Measurements from ENCODE around the gene LRRC17. TPM values are rescaled to one million over a fixed set of nuclear protein-coding genes. Genes with fewer than 3 reads are reported as not detected.

The LRRC17 gene
- total and polyA plus RNA-seq, 12 donors, result 1.5 to 26.3 (median 3.3) TPM

GRCh38 chr7:102994567-102994966, 81.8 kb downstream of the LRRC17 start:
- Histone ChIP-seq H3K4me3 (no peak overlapping the region), H3K4me1 (replicated peaks in 1 of 2) (peaks cover 14 to 43% of the 10 kb centered on the region in 2 donors), H3K36me3 (replicated peaks in 1 of 2) (no peaks in the 10 kb centered on the region), H3K9me3 (replicated peaks in 1 of 3) (no peaks in the 10 kb centered on the region), H3K27ac (no peak overlapping the region), H3K27me3 (no peaks in the 10 kb centered on the region)
- intact Hi-C loops (cut with DNase I), result no loop called here
- TF ChIP-seq CTCF (IDR thresholded peaks at IDR 0.05), result no peak
- TF ChIP-seq POLR2A (IDR thresholded peaks at IDR 0.05), result no peak
- no peak for DNase-seq
- WGBS, 4 donors, result 86 to 93% (median 90%) methylated on average over 3 of the region's 3 CpGs

Other genes starting within 250 kb of the LRRC17 start
- gene POLR2J2, start 241.3 kb upstream of the LRRC17 start, total RNA-seq, result 1 to 10 TPM in 7 of 9 donors, under 1 TPM in 1, not detected in 1; 0.55 to 8.6 (median 3.0) TPM
- 1 to 10 TPM; 3.9 to 4.1 (median 4.1) TPM for gene POLR2J2, start 241.3 kb upstream of the LRRC17 start, polyA plus RNA-seq
- gene FAM185A, start 164.0 kb upstream of the LRRC17 start, total RNA-seq, result 10 to 100 TPM in 7 of 9 donors, 1 to 10 TPM in 2; 6.1 to 25.6 (median 11.2) TPM
- 1 to 10 TPM; 5.9 to 8.5 (median 6.0) TPM for gene FAM185A, start 164.0 kb upstream of the LRRC17 start, polyA plus RNA-seq
- 1 to 10 TPM; 1.9 to 6.8 (median 3.0) TPM for gene FBXL13, start 161.8 kb downstream of the LRRC17 start, total RNA-seq
- 1 to 10 TPM in 1 of 3 donors, under 1 TPM in 2; 0.61 to 5.7 (median 0.64) TPM for gene FBXL13, start 161.8 kb downstream of the LRRC17 start, polyA plus RNA-seq
- 10 to 100 TPM; 36.8 to 57.9 (median 44.6) TPM for gene ARMC10, start 162.1 kb downstream of the LRRC17 start, total RNA-seq
- 10 to 100 TPM; 15.6 to 44.8 (median 25.9) TPM for gene ARMC10, start 162.1 kb downstream of the LRRC17 start, polyA plus RNA-seq
- gene NAPEPLD, start 236.1 kb downstream of the LRRC17 start, total RNA-seq, result 10 to 100 TPM; 11.1 to 24.4 (median 19.9) TPM
- gene NAPEPLD, start 236.1 kb downstream of the LRRC17 start, polyA plus RNA-seq, result 10 to 100 TPM in 1 of 3 donors, 1 to 10 TPM in 2; 2.5 to 17.1 (median 5.9) TPM

All from adrenal gland (tissue), 12 donors.